Left lung (tissue), 10 donors: Measurements from ENCODE around the gene RABL2B. TPM values are rescaled to one million over a fixed set of nuclear protein-coding genes. Genes with fewer than 3 reads are reported as not detected.

ENCODE experiments used
- ATAC-seq: fragments of 200-7000 bp; cut with Tn5 transposase; one replicate; pipeline ENCODE4 v1.9.1; 2020; ENCODE audit warnings: moderate library complexity
- DNase-seq, 4 donors: peaks; one replicate each; pipeline ENCODE4 v3.0.0-alpha.2; 2013 to 2020
- H3K27ac ChIP-seq, 2 donors: fragments of 200-600 bp; sonication (generic) in 1 of 2; one replicate each; pipeline versions ENCODE4 v1.5.0 to v1.8.0; 2020 to 2021
- H3K27me3 ChIP-seq, 2 donors: fragments of 200-600 bp; sonication (generic) in 1 of 2; one replicate each; pipeline versions ENCODE4 v1.5.0 to v1.8.0; 2020 to 2021
- H3K36me3 ChIP-seq, 2 donors: fragments of 200-600 bp; sonication (generic) in 1 of 2; one replicate each; pipeline versions ENCODE4 v1.5.0 to v1.8.0; 2020 to 2021
- H3K4me1 ChIP-seq, 2 donors: fragments of 200-600 bp; one replicate each; pipeline ENCODE4 v1.8.0; 2021
- H3K4me3 ChIP-seq, 2 donors: fragments of 200-600 bp; sonication (generic) in 1 of 2; one replicate each; pipeline versions ENCODE4 v1.5.0 to v1.8.0; 2020 to 2021; ENCODE audit warnings: mild to moderate bottlenecking in 1 of 2
- H3K9me3 ChIP-seq, 2 donors: fragments of 200-600 bp; sonication (generic) in 1 of 2; one replicate each; pipeline versions ENCODE4 v1.5.0 to v1.8.0; 2020 to 2021
- intact Hi-C, 2 donors: fragments of 100-400 bp; cut with DNase I; formaldehyde crosslinking; loops; one replicate each; pipeline versions ENCODE4 v1.11.2 to v1.14.2; 2022
- polyA plus RNA-seq, 6 donors: library from polyadenylated mRNA; unstranded; fragments of 120-200 nt; gene quantifications; one replicate each; pipeline ENCODE4 v1.2.1, GENCODE V29; 2013; ENCODE audit not compliant: insufficient read length in 6 of 6
- total RNA-seq, 2 donors: library from RNA; stranded (reverse); fragmentation: NEBNext Ultra II Directional; extraction: Animal tissue kit (Norgen Biotek cat#: 25700); gene quantifications; one replicate each; pipeline ENCODE4 v1.2.1, GENCODE V29; 2021
- TF ChIP-seq, protein P1 (sequence below), 2 donors: fragments of 200-600 bp; sonication (generic) in 1 of 2; IDR thresholded peaks; one replicate each; pipeline versions ENCODE4 v1.5.0 to v1.8.0; 2021; ENCODE audit warnings: antibody characterized with exemption in 2 of 2
- donor health status: DM: no; HTN: yes; CAD: no.
- donor health status: DM: no; HTN: no; CAD: no.

The RABL2B gene
- total and polyA plus RNA-seq, 8 donors: 27.1 to 79.8 (median 61.8) TPM

DNA sequence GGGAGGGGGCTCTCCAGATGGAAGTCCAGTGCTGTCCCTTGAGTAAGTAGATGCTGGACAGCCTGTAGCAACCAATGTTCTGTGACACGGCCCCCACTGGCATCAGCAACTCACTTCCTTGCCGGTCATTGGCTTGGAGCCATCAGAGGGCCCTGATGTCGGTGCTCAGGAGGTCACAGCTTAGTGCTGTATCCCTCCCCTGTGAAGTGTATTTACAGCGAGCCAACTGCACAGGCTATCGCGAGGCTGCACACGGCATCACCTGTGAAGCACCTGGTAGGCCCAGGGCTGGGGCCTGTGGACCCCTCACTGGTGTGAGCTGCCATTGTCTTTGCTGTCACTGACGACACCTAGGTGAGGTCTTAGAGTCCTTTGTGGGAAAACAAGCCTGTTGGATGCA lies 58.8 kb downstream of the RABL2B start:
- peak in 1 of 4 donors; percentile 53 for DNase-seq

DNA sequence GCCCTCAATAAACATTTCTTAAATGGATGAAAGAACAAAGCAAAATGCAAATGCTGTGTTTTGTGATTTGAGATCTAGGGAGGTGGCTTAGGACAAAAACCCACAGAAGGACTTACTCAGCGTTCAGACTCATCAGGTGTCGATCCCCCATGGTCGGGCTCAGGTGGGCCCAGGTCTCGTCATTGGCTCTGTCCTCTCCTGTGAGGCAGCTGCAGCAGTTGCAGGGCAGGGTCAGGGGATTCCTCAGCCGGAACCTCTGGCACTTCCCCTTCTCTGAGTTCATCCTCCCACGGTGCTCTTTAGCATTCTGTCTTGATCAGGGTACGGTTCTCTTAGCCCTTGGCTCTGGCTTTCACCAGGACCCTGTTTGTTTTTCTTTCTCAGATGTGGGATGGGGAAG lies 59.4 kb downstream of the RABL2B start:
- intact Hi-C loops: no loop called here
- H3K36me3 ChIP-seq: peaks cover 0 to 19% of the 10 kb centered on the region in 2 donors
- DNase-seq (no peak), ATAC-seq (no peak)
- H3K4me3 ChIP-seq: no peak overlapping the region
- H3K27me3 ChIP-seq: peaks cover 4 to 31% of the 10 kb centered on the region in 2 donors
- TF ChIP-seq, protein P1, sequence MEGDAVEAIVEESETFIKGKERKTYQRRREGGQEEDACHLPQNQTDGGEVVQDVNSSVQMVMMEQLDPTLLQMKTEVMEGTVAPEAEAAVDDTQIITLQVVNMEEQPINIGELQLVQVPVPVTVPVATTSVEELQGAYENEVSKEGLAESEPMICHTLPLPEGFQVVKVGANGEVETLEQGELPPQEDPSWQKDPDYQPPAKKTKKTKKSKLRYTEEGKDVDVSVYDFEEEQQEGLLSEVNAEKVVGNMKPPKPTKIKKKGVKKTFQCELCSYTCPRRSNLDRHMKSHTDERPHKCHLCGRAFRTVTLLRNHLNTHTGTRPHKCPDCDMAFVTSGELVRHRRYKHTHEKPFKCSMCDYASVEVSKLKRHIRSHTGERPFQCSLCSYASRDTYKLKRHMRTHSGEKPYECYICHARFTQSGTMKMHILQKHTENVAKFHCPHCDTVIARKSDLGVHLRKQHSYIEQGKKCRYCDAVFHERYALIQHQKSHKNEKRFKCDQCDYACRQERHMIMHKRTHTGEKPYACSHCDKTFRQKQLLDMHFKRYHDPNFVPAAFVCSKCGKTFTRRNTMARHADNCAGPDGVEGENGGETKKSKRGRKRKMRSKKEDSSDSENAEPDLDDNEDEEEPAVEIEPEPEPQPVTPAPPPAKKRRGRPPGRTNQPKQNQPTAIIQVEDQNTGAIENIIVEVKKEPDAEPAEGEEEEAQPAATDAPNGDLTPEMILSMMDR (IDR thresholded peaks at IDR 0.05): no peak
- no peaks in the 10 kb centered on the region for H3K9me3 ChIP-seq
- H3K27ac ChIP-seq: no peak overlapping the region
- no peaks in the 10 kb centered on the region for H3K4me1 ChIP-seq

More for the DNA sequence above, 58.8 kb downstream of the RABL2B start:
- TF ChIP-seq, protein P1 (IDR thresholded peaks at IDR 0.05): no peak
- Histone ChIP-seq H3K4me3 (no peak overlapping the region), H3K27ac (no peak overlapping the region), H3K4me1 (no peaks in the 10 kb centered on the region), H3K27me3 (peaks cover 4 to 25% of the 10 kb centered on the region in 2 donors), H3K36me3 (peaks cover 0 to 19% of the 10 kb centered on the region in 2 donors), H3K9me3 (no peaks in the 10 kb centered on the region)
- intact Hi-C loops: no loop called here
- no peak for ATAC-seq

DNA sequence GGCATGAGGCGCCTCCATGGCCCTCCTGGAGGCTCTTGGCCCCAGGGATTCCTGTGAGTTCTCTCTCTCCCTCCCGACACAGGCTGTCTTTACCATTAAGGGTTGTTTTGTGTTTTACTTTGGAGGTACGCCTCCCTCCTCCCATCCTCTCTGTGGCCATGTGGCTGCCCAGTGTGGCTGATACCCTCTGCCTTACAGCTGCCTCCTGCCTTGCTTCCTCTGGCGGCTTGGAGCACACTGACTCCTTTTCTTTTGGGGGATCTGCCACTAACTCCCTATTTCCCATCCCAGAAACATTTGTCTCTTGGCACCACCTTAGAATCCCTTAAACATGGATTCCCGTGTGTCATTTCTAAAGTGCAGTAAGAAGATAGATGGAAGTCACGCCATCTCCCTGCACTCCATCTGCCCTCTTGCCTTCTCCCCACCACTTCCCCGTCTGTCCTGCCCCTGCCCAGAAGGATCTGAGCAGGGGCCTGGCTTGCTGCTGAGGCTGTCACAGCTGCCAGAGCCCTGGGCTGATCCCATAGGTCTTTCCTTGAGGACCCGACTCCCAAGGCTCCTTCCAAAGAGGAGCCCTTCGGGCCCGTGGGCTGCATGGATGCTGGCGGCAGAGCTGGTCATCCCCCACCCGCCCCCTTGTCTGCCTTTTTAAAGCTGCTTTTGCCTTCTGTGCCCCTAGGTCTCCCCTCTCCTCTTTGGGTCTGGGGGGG lies 60.6 kb downstream of the RABL2B start:
- TF ChIP-seq, protein P1 (IDR thresholded peaks at IDR 0.05): no peak
- H3K36me3 ChIP-seq: peaks cover 0 to 19% of the 10 kb centered on the region in 2 donors
- no peaks in the 10 kb centered on the region for H3K4me1 ChIP-seq
- DNase-seq: peak in 1 of 4 donors; percentile 31
- H3K4me3 ChIP-seq: no peak overlapping the region
- no peak for ATAC-seq
- peaks cover 4 to 32% of the 10 kb centered on the region in 2 donors for H3K27me3 ChIP-seq
- H3K9me3 ChIP-seq: no peaks in the 10 kb centered on the region
- no peak overlapping the region for H3K27ac ChIP-seq
- intact Hi-C loops: no loop called here

DNA sequence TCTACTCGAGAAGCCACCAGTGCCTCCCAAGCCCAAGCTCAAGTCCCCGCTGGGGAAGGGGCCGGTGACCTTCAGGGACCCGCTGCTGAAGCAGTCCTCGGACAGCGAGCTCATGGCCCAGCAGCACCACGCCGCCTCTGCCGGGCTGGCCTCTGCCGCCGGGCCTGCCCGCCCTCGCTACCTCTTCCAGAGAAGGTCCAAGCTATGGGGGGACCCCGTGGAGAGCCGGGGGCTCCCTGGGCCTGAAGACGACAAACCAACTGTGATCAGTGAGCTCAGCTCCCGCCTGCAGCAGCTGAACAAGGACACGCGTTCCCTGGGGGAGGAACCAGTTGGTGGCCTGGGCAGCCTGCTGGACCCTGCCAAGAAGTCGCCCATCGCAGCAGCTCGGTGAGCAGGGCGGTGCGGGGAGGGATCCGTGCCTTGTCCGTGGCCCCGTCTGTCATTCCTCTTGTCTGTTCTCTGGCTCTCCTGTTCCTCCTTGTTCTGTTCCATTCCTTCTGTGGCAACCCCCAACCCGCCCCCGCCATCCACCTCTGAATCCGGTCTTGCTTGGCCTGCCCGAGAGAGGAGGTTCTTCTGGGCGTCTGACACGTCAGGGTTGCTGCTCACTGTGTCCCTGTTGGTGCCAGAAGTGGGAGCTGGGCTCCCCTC lies 61.3 kb downstream of the RABL2B start:
- TF ChIP-seq, protein P1 (IDR thresholded peaks at IDR 0.05): no peak
- H3K27ac ChIP-seq: no peak overlapping the region
- no peak overlapping the region for H3K4me3 ChIP-seq
- H3K4me1 ChIP-seq: no peaks in the 10 kb centered on the region
- peaks cover 4 to 32% of the 10 kb centered on the region in 2 donors for H3K27me3 ChIP-seq
- intact Hi-C loops: no loop called here
- ATAC-seq (no peak), DNase-seq (peak in 1 of 4 donors; percentile 77)
- H3K9me3 ChIP-seq: no peaks in the 10 kb centered on the region
- peaks cover 0 to 25% of the 10 kb centered on the region in 2 donors for H3K36me3 ChIP-seq

DNA sequence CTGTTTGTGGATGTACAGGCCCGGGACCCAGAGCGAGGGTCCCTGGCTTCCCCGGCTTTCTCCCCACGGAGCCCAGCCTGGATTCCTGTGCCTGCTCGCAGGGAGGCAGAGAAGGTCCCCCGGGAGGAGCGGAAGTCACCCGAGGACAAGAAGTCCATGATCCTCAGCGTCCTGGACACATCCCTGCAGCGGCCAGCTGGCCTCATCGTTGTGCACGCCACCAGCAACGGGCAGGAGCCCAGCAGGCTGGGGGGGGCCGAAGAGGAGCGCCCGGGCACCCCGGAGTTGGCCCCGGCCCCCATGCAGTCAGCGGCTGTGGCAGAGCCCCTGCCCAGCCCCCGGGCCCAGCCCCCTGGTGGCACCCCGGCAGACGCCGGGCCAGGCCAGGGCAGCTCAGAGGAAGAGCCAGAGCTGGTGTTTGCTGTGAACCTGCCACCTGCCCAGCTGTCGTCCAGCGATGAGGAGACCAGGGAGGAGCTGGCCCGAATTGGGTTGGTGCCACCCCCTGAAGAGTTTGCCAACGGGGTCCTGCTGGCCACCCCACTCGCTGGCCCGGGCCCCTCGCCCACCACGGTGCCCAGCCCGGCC lies 62.1 kb downstream of the RABL2B start:
- intact Hi-C loops: no loop called here
- Histone ChIP-seq H3K9me3 (no peaks in the 10 kb centered on the region), H3K27ac (no peak overlapping the region), H3K36me3 (peaks cover 0 to 29% of the 10 kb centered on the region in 2 donors), H3K4me3 (no peak overlapping the region), H3K4me1 (no peaks in the 10 kb centered on the region), H3K27me3 (peaks cover 4 to 32% of the 10 kb centered on the region in 2 donors)
- TF ChIP-seq, protein P1 (IDR thresholded peaks at IDR 0.05): no peak
- DNase-seq (peak in 1 of 4 donors; percentile 75), ATAC-seq (no peak)
